ENCODE data around the gene HAND2.

Gene HAND2

GRCh38 chr4:173556398-173557131 is 26.5 kb upstream of the HAND2 start:
- Histone ChIP-seq H3K36me3 (ENCODE audit: control insufficient read depth, insufficient read depth, low read length) (no peaks in the 10 kb centered on the region), H3K27me3 (ENCODE audit: control insufficient read depth, insufficient read depth, low read length) (peaks cover 3% of the 10 kb centered on the region; the same call in 1 of the 2 replicates), H3K27ac (ENCODE audit: low read depth, low read length) (no peak overlapping the region)

GRCh38 chr4:173547889-173548288 is 17.9 kb upstream of the HAND2 start:
- Histone ChIP-seq H3K9ac (ENCODE audit: low read length) (no peak overlapping the region), H3K27ac (ENCODE audit: low read depth, low read length) (no peak overlapping the region), H3K36me3 (ENCODE audit: control insufficient read depth, insufficient read depth, low read length) (no peaks in the 10 kb centered on the region), H3K9me3 (ENCODE audit: control insufficient read depth, insufficient read depth, low read depth, low read length) (no peaks in the 10 kb centered on the region), H3K4me1 (ENCODE audit: control insufficient read depth, insufficient read depth, low read length) (no peaks in the 10 kb centered on the region), H3K27me3 (ENCODE audit: control insufficient read depth, insufficient read depth, low read length) (peaks cover 42% of the 10 kb centered on the region), H3K4me3 (ENCODE audit: low read depth, low read length) (no peak overlapping the region)

More at GRCh38 chr4:173556398-173557131, 26.5 kb upstream of the HAND2 start:
- Histone ChIP-seq H3K4me1 (ENCODE audit: control insufficient read depth, insufficient read depth, low read length) (peaks cover 6% of the 10 kb centered on the region; the same call in 1 of the 2 replicates), H3K9ac (ENCODE audit: low read length) (no peak overlapping the region), H3K4me3 (ENCODE audit: low read depth, low read length) (no peak overlapping the region), H3K9me3 (ENCODE audit: control insufficient read depth, insufficient read depth, low read depth, low read length) (no peaks in the 10 kb centered on the region)

GRCh38 chr4:173546776-173547175 is 16.7 kb upstream of the HAND2 start:
- Histone ChIP-seq H3K9me3 (ENCODE audit: control insufficient read depth, insufficient read depth, low read depth, low read length) (no peaks in the 10 kb centered on the region), H3K27me3 (ENCODE audit: control insufficient read depth, insufficient read depth, low read length) (peaks cover 48% of the 10 kb centered on the region)

GRCh38 chr4:173545440-173545839 is 15.4 kb upstream of the HAND2 start:
- Histone ChIP-seq H3K27me3 (ENCODE audit: control insufficient read depth, insufficient read depth, low read length) (peaks cover 61% of the 10 kb centered on the region), H3K9ac (ENCODE audit: low read length) (no peak overlapping the region), H3K9me3 (ENCODE audit: control insufficient read depth, insufficient read depth, low read depth, low read length) (no peaks in the 10 kb centered on the region), H3K27ac (ENCODE audit: low read depth, low read length) (no peak overlapping the region), H3K36me3 (ENCODE audit: control insufficient read depth, insufficient read depth, low read length) (no peaks in the 10 kb centered on the region), H3K4me1 (ENCODE audit: control insufficient read depth, insufficient read depth, low read length) (no peaks in the 10 kb centered on the region), H3K4me3 (ENCODE audit: low read depth, low read length) (no peak overlapping the region)

More at GRCh38 chr4:173546776-173547175, 16.7 kb upstream of the HAND2 start:
- Histone ChIP-seq H3K4me1 (ENCODE audit: control insufficient read depth, insufficient read depth, low read length) (no peaks in the 10 kb centered on the region), H3K9ac (ENCODE audit: low read length) (no peak overlapping the region), H3K4me3 (ENCODE audit: low read depth, low read length) (no peak overlapping the region), H3K27ac (ENCODE audit: low read depth, low read length) (no peak overlapping the region), H3K36me3 (ENCODE audit: control insufficient read depth, insufficient read depth, low read length) (no peaks in the 10 kb centered on the region)

GRCh38 chr4:173543266-173543665 is 13.2 kb upstream of the HAND2 start:
- no peaks in the 10 kb centered on the region for H3K9me3 ChIP-seq (ENCODE audit: control insufficient read depth, insufficient read depth, low read depth, low read length)
- H3K4me3 ChIP-seq (ENCODE audit: low read depth, low read length), result no peak overlapping the region
- no peaks in the 10 kb centered on the region for H3K36me3 ChIP-seq (ENCODE audit: control insufficient read depth, insufficient read depth, low read length)
- 0 out of 2 replicates have a peak, but pooled peaks cover 5% of the 10 kb centered on the region for H3K4me1 ChIP-seq (ENCODE audit: control insufficient read depth, insufficient read depth, low read length)
- peaks cover 80% of the 10 kb centered on the region for H3K27me3 ChIP-seq (ENCODE audit: control insufficient read depth, insufficient read depth, low read length)
- no peak overlapping the region for H3K27ac ChIP-seq (ENCODE audit: low read depth, low read length)
- H3K9ac ChIP-seq (ENCODE audit: low read length), result no peak overlapping the region

- Histone ChIP-seq H3K27ac (ENCODE audit: low read depth, low read length) (no peak overlapping the region), H3K27me3 (ENCODE audit: control insufficient read depth, insufficient read depth, low read length) (peaks cover 97% of the 10 kb centered on the region)
These were observed 10.0 kb upstream of the HAND2 start for GRCh38 chr4:173539986-173540385.

GRCh38 chr4:173538909-173539445 is 8.9 kb upstream of the HAND2 start:
- Histone ChIP-seq H3K9ac (ENCODE audit: low read length) (no peak overlapping the region), H3K27me3 (ENCODE audit: control insufficient read depth, insufficient read depth, low read length) (peaks cover 98% of the 10 kb centered on the region), H3K36me3 (ENCODE audit: control insufficient read depth, insufficient read depth, low read length) (no peaks in the 10 kb centered on the region), H3K27ac (ENCODE audit: low read depth, low read length) (no peak overlapping the region), H3K4me3 (ENCODE audit: low read depth, low read length) (peak overlapping the region; percentile 53), H3K4me1 (ENCODE audit: control insufficient read depth, insufficient read depth, low read length) (0 out of 2 replicates have a peak, but pooled peaks cover 5% of the 10 kb centered on the region), H3K9me3 (ENCODE audit: control insufficient read depth, insufficient read depth, low read depth, low read length) (no peaks in the 10 kb centered on the region)

More at GRCh38 chr4:173539986-173540385, 10.0 kb upstream of the HAND2 start:
- Histone ChIP-seq H3K4me1 (ENCODE audit: control insufficient read depth, insufficient read depth, low read length) (0 out of 2 replicates have a peak, but pooled peaks cover 5% of the 10 kb centered on the region), H3K9ac (ENCODE audit: low read length) (no peak overlapping the region), H3K36me3 (ENCODE audit: control insufficient read depth, insufficient read depth, low read length) (no peaks in the 10 kb centered on the region), H3K4me3 (ENCODE audit: low read depth, low read length) (no peak overlapping the region), H3K9me3 (ENCODE audit: control insufficient read depth, insufficient read depth, low read depth, low read length) (no peaks in the 10 kb centered on the region)

- Histone ChIP-seq H3K4me1 (ENCODE audit: control insufficient read depth, insufficient read depth, low read length) (0 out of 2 replicates have a peak, but pooled peaks cover 5% of the 10 kb centered on the region), H3K9ac (ENCODE audit: low read length) (peak overlapping the region; percentile 9), H3K9me3 (ENCODE audit: control insufficient read depth, insufficient read depth, low read depth, low read length) (no peaks in the 10 kb centered on the region), H3K4me3 (ENCODE audit: low read depth, low read length) (peak overlapping the region; percentile 53), H3K36me3 (ENCODE audit: control insufficient read depth, insufficient read depth, low read length) (no peaks in the 10 kb centered on the region), H3K27me3 (ENCODE audit: control insufficient read depth, insufficient read depth, low read length) (peaks cover 98% of the 10 kb centered on the region), H3K27ac (ENCODE audit: low read depth, low read length) (no peak overlapping the region)
These were observed 8.3 kb upstream of the HAND2 start for GRCh38 chr4:173538148-173538908.

GRCh38 chr4:173537613-173538147 is 7.7 kb upstream of the HAND2 start:
- peak overlapping the region; percentile 9 for H3K9ac ChIP-seq (ENCODE audit: low read length)
- no peak overlapping the region for H3K27ac ChIP-seq (ENCODE audit: low read depth, low read length)
- no peaks in the 10 kb centered on the region for H3K36me3 ChIP-seq (ENCODE audit: control insufficient read depth, insufficient read depth, low read length)
- 0 out of 2 replicates have a peak, but pooled peaks cover 5% of the 10 kb centered on the region for H3K4me1 ChIP-seq (ENCODE audit: control insufficient read depth, insufficient read depth, low read length)
- no peaks in the 10 kb centered on the region for H3K9me3 ChIP-seq (ENCODE audit: control insufficient read depth, insufficient read depth, low read depth, low read length)
- H3K27me3 ChIP-seq (ENCODE audit: control insufficient read depth, insufficient read depth, low read length), result peaks cover 98% of the 10 kb centered on the region
- peak overlapping the region; percentile 53 for H3K4me3 ChIP-seq (ENCODE audit: low read depth, low read length)

- peaks cover 100% of the 10 kb centered on the region for H3K27me3 ChIP-seq (ENCODE audit: control insufficient read depth, insufficient read depth, low read length)
- H3K9me3 ChIP-seq (ENCODE audit: control insufficient read depth, insufficient read depth, low read depth, low read length), result no peaks in the 10 kb centered on the region
- H3K27ac ChIP-seq (ENCODE audit: low read depth, low read length), result no peak overlapping the region
- no peaks in the 10 kb centered on the region for H3K36me3 ChIP-seq (ENCODE audit: control insufficient read depth, insufficient read depth, low read length)
- 0 out of 2 replicates have a peak, but pooled peaks cover 7% of the 10 kb centered on the region for H3K4me1 ChIP-seq (ENCODE audit: control insufficient read depth, insufficient read depth, low read length)
- H3K4me3 ChIP-seq (ENCODE audit: low read depth, low read length), result no peak overlapping the region
- no peak overlapping the region for H3K9ac ChIP-seq (ENCODE audit: low read length)
These were observed 6.9 kb upstream of the HAND2 start for GRCh38 chr4:173536808-173537429.
